H9 (cell line): Measurements from ENCODE around the gene OR10H1. TPM values are rescaled to one million over a fixed set of nuclear protein-coding genes. Genes with fewer than 3 reads are reported as not detected.

Experiments
- DNase-seq: peaks from one replicate; pipeline ENCODE4 v3.0.0-alpha.2; 2017
- H2AFZ ChIP-seq: one replicate; pipeline ENCODE4 v1.6.1; 2013; ENCODE audit warnings: mild to moderate bottlenecking, low read length, control low read depth, moderate library complexity
- H2AK5ac ChIP-seq: 2 replicates; pipeline ENCODE4 v1.6.1; 2013; ENCODE audit warnings: low read length, control low read depth, mixed read lengths; ENCODE audit not compliant: insufficient read length
- H2BK120ac ChIP-seq: one replicate; pipeline ENCODE4 v1.6.1; 2013; ENCODE audit warnings: low read depth, mild to moderate bottlenecking, low read length, control low read depth, inconsistent platforms; ENCODE audit not compliant: poor library complexity, severe bottlenecking
- H2BK12ac ChIP-seq: 2 replicates; pipeline ENCODE4 v1.6.1; 2013; ENCODE audit warnings: low read length, control low read depth, mixed read lengths, low read depth; ENCODE audit not compliant: insufficient read length
- H2BK15ac ChIP-seq: 2 replicates; pipeline ENCODE4 v1.6.1; 2013; ENCODE audit warnings: low read depth, low read length, control low read depth
- H2BK20ac ChIP-seq: one replicate; pipeline ENCODE4 v1.6.1; 2013; ENCODE audit warnings: low read depth, mild to moderate bottlenecking, low read length, control low read depth, inconsistent platforms; ENCODE audit not compliant: poor library complexity, severe bottlenecking
- H2BK5ac ChIP-seq: 2 replicates; pipeline ENCODE4 v1.6.1; 2013; ENCODE audit warnings: low read length, control low read depth, mixed read lengths; ENCODE audit not compliant: insufficient read length
- H3K14ac ChIP-seq: 2 replicates; pipeline ENCODE4 v1.6.1; 2013; ENCODE audit warnings: low read length, control low read depth; ENCODE audit not compliant: insufficient read depth
- H3K18ac ChIP-seq: 2 replicates; pipeline ENCODE4 v1.6.1; 2013; ENCODE audit warnings: low read depth, mild to moderate bottlenecking, mixed read lengths, low read length, control low read depth; ENCODE audit not compliant: insufficient read length
- H3K23ac ChIP-seq: 2 replicates; pipeline ENCODE4 v1.6.1; 2013; ENCODE audit warnings: low read length, control low read depth, mixed read lengths, low read depth; ENCODE audit not compliant: insufficient read length
- H3K23me2 ChIP-seq: 2 replicates; pipeline ENCODE4 v1.6.1; 2013; ENCODE audit warnings: low read depth, mild to moderate bottlenecking, mixed read lengths, low read length, control low read depth; ENCODE audit not compliant: insufficient read length, poor library complexity, severe bottlenecking
- H3K27ac ChIP-seq: 2 replicates; pipeline ENCODE4 v1.5.1; 2013; ENCODE audit warnings: low read length, control low read depth, mixed read lengths, low read depth; ENCODE audit not compliant: insufficient read length
- H3K27me3 ChIP-seq: 2 replicates; pipeline ENCODE4 v1.6.1; 2013; ENCODE audit warnings: low read length, control low read depth, inconsistent platforms; ENCODE audit not compliant: insufficient read depth
- H3K4ac ChIP-seq: 2 replicates; pipeline ENCODE4 v1.6.1; 2013; ENCODE audit warnings: low read depth, mild to moderate bottlenecking, control low read depth, inconsistent platforms, low read length, moderate library complexity
- H3K4me1 ChIP-seq: 2 replicates; pipeline ENCODE4 v1.6.1; 2013; ENCODE audit warnings: low read length, control low read depth, inconsistent platforms; ENCODE audit not compliant: insufficient read depth
- H3K4me2 ChIP-seq: 2 replicates; pipeline ENCODE4 v1.6.1; 2013; ENCODE audit warnings: low read length, control low read depth, mixed read lengths; ENCODE audit not compliant: insufficient read length, insufficient read depth
- H3K56ac ChIP-seq: 2 replicates; pipeline ENCODE4 v1.6.1; 2013; ENCODE audit warnings: low read depth, mild to moderate bottlenecking, mixed read lengths, low read length, control low read depth; ENCODE audit not compliant: insufficient read length
- H3K79me1 ChIP-seq: 2 replicates; pipeline ENCODE4 v1.6.1; 2013; ENCODE audit warnings: low read depth, mild to moderate bottlenecking, moderate library complexity, low read length, control low read depth, inconsistent platforms; ENCODE audit not compliant: insufficient read depth, poor library complexity, severe bottlenecking
- H3K79me2 ChIP-seq: 2 replicates; pipeline ENCODE4 v1.6.1; 2013; ENCODE audit warnings: low read length, control low read depth, inconsistent platforms; ENCODE audit not compliant: insufficient read depth
- H3K9ac ChIP-seq: 2 replicates; pipeline ENCODE4 v1.6.1; 2013; ENCODE audit warnings: low read length, control low read depth, mixed read lengths; ENCODE audit not compliant: insufficient read length; ENCODE audit errors: extremely low read depth
- H3K9me3 ChIP-seq: one replicate; pipeline ENCODE4 v1.6.1; 2013; ENCODE audit warnings: low read depth, low read length, inconsistent platforms; ENCODE audit not compliant: control insufficient read depth
- H3T11ph ChIP-seq: one replicate; pipeline ENCODE4 v1.6.1; 2013; ENCODE audit warnings: mild to moderate bottlenecking, low read length, control low read depth, inconsistent platforms
- H4K20me1 ChIP-seq: one replicate; pipeline ENCODE4 v1.6.1; 2013; ENCODE audit not compliant: control insufficient read depth, insufficient read length, insufficient read depth
- H4K5ac ChIP-seq: 2 replicates; pipeline ENCODE4 v1.6.1; 2013; ENCODE audit warnings: low read depth, mild to moderate bottlenecking, mixed read lengths, low read length, control low read depth; ENCODE audit not compliant: insufficient read length
- H4K8ac ChIP-seq: replicated peaks from 2 replicates; pipeline ENCODE4 v1.6.1; 2013; ENCODE audit warnings: low read length, control low read depth, mixed read lengths, low read depth; ENCODE audit not compliant: insufficient read length
- H4K91ac ChIP-seq: 2 replicates; pipeline ENCODE4 v1.6.1; 2013; ENCODE audit warnings: low read depth, mild to moderate bottlenecking, moderate library complexity, mixed read lengths, low read length, control low read depth; ENCODE audit not compliant: insufficient read length
- H3K27ac Mint-ChIP-seq, 3 experiments: 2 replicates in 2 of 3; 3 replicates in 1 of 3; pipeline ENCODE4 v1.8.0; 2020 to 2021; ENCODE audit warnings: mixed read lengths in 3 of 3, mild to moderate bottlenecking in 1 of 3, moderate library complexity in 1 of 3
- H3K27me3 Mint-ChIP-seq: 2 replicates; pipeline ENCODE4 v1.8.0; 2021; ENCODE audit warnings: low read depth, mild to moderate bottlenecking, moderate library complexity, mixed read lengths
- H3K36me3 Mint-ChIP-seq, 3 experiments: 2 replicates in 2 of 3; 3 replicates in 1 of 3; pipeline ENCODE4 v1.8.0; 2020 to 2021; ENCODE audit warnings: low read depth in 3 of 3, mixed read lengths in 3 of 3; ENCODE audit not compliant: insufficient read depth in 1 of 3
- H3K4me1 Mint-ChIP-seq, 2 experiments: 2 replicates each; pipeline ENCODE4 v1.8.0; 2020; ENCODE audit warnings: mixed read lengths in 2 of 2
- H3K4me3 Mint-ChIP-seq, 2 experiments: 2 replicates in 1 of 2; 3 replicates in 1 of 2; pipeline ENCODE4 v1.8.0; 2020 to 2021; ENCODE audit warnings: mild to moderate bottlenecking in 2 of 2, mixed read lengths in 2 of 2, moderate library complexity in 1 of 2
- H3K9me3 Mint-ChIP-seq, 2 experiments: 2 replicates in 1 of 2; 3 replicates in 1 of 2; pipeline ENCODE4 v1.8.0; 2020; ENCODE audit warnings: mild to moderate bottlenecking in 2 of 2, mixed read lengths in 2 of 2, moderate library complexity in 1 of 2
- WGBS: extraction: QIAGEN DNeasy Blood & Tissue Kit; methylation state at CpG from one replicate; pipeline ENCODE4 v1.1.7; 2013; ENCODE audit warnings: missing lambda C conversion rate, low lambda C conversion rate, mixed read lengths; ENCODE audit not compliant: insufficient read length; ENCODE audit errors: extremely low coverage; 5-methylcytosine and 5-hydroxymethylcytosine counted together
- total RNA-seq: library from RNA; stranded (reverse); gene quantifications from 2 replicates; pipeline ENCODE4 v1.2.1, GENCODE V29; 2021
- TF ChIP-seq, protein P1 (sequence below): fragments of 200-600 bp; sonication (generic); conservative IDR thresholded peaks from 3 replicates; pipeline ENCODE4 v1.8.0; 2021; ENCODE audit warnings: antibody characterized with exemption, mild to moderate bottlenecking

Gene OR10H1
- total RNA-seq, 1 experiment from 2014 or later = not detected

DNA sequence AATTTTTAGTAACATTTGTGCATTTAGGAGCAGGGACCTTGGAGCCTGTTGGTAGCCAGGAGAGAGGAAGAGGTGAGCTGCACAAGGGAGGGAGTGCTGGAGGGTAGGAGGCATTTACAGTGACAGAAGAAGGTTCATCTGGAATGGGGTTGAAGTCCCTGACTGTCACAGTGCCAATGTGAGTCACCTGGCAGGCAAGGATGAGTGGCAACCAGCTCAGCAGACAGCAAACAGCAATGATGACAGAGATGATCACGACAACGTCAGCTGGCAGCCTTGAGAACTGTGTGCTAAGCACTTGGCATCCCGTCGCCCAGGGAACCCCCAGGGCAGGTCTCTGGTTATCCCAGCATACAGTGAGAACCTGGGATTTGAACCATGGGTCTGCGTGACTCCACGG is 25.4 kb downstream of the OR10H1 start:
- Histone ChIP-seq H3K18ac (no peak overlapping the region), H3T11ph (no peak overlapping the region), H3K4me2 (no peak overlapping the region), H3K14ac (no peak overlapping the region), H3K56ac (no peak overlapping the region), H3K4ac (no peak overlapping the region), H3K9me3 (peaks cover 62% of the 10 kb centered on the region), H2BK20ac (no peak overlapping the region), H2BK5ac (no peak overlapping the region), H3K4me1 (no peaks in the 10 kb centered on the region), H4K20me1 (no peaks in the 10 kb centered on the region), H2BK15ac (no peak overlapping the region), H4K91ac (no peak overlapping the region), H2AK5ac (no peak overlapping the region), H3K23ac (no peak overlapping the region), H2BK12ac (no peak overlapping the region), H3K23me2 (no peaks in the 10 kb centered on the region), H3K9ac (no peak overlapping the region), H2AFZ (no peak overlapping the region), H3K27ac (no peak overlapping the region), H4K8ac (no peak overlapping the region), H3K27me3 (no peaks in the 10 kb centered on the region), H3K79me1 (no peaks in the 10 kb centered on the region), H4K5ac (no peak overlapping the region), H3K79me2 (no peaks in the 10 kb centered on the region), H2BK120ac (no peak overlapping the region)
- H3K4me3 Mint-ChIP-seq = no peak overlapping the region; a peak in 1 of 5 replicates
- H3K36me3 Mint-ChIP-seq = peaks cover 17 to 29% (median 22%) of the 10 kb centered on the region in 3 experiments
- H3K27ac Mint-ChIP-seq = no peak overlapping the region
- WGBS = no CpG with 5 or more reads among the region's 6 CpGs
- TF ChIP-seq, protein P1, sequence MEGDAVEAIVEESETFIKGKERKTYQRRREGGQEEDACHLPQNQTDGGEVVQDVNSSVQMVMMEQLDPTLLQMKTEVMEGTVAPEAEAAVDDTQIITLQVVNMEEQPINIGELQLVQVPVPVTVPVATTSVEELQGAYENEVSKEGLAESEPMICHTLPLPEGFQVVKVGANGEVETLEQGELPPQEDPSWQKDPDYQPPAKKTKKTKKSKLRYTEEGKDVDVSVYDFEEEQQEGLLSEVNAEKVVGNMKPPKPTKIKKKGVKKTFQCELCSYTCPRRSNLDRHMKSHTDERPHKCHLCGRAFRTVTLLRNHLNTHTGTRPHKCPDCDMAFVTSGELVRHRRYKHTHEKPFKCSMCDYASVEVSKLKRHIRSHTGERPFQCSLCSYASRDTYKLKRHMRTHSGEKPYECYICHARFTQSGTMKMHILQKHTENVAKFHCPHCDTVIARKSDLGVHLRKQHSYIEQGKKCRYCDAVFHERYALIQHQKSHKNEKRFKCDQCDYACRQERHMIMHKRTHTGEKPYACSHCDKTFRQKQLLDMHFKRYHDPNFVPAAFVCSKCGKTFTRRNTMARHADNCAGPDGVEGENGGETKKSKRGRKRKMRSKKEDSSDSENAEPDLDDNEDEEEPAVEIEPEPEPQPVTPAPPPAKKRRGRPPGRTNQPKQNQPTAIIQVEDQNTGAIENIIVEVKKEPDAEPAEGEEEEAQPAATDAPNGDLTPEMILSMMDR = no peak
- no peaks in the 10 kb centered on the region for H3K4me1 Mint-ChIP-seq
- no peak for DNase-seq
- peaks cover 85 to 89% of the 10 kb centered on the region in 2 experiments for H3K9me3 Mint-ChIP-seq
- peaks cover 2% of the 10 kb centered on the region; the same call in 1 of the 2 replicates for H3K27me3 Mint-ChIP-seq
